Chondrocyte (in vitro differentiated cells): ENCODE results near the gene PKIB. TPM values are rescaled to one million over a fixed set of nuclear protein-coding genes. Genes with fewer than 3 reads are reported as not detected.
A peak's percentile ranks its signal among the peaks of the same experiment; 100 is the strongest.

Source experiments
- DNase-seq: peaks from one replicate; pipeline ENCODE4 v3.0.0; 2021; ENCODE audit warnings: mixed read lengths, low spot score
- H3K27ac Mint-ChIP-seq: one replicate; pipeline ENCODE4 v1.8.0; 2021; ENCODE audit warnings: mild to moderate bottlenecking, moderate library complexity, mixed read lengths; ENCODE audit not compliant: unreplicated experiment
- H3K27me3 Mint-ChIP-seq: 2 replicates; pipeline ENCODE4 v1.8.0; 2021; ENCODE audit warnings: low read depth, mixed read lengths
- H3K36me3 Mint-ChIP-seq: 2 replicates; pipeline ENCODE4 v1.8.0; 2021; ENCODE audit warnings: low read depth, mixed read lengths
- H3K4me1 Mint-ChIP-seq: 2 replicates; pipeline ENCODE4 v1.8.0; 2021; ENCODE audit warnings: low read depth, mild to moderate bottlenecking, mixed read lengths
- H3K4me3 Mint-ChIP-seq: one replicate; pipeline ENCODE4 v1.8.0; 2021; ENCODE audit warnings: mild to moderate bottlenecking, moderate library complexity, mixed read lengths; ENCODE audit not compliant: unreplicated experiment
- H3K9me3 Mint-ChIP-seq: 2 replicates; pipeline ENCODE4 v1.8.0; 2021; ENCODE audit warnings: low read depth, mixed read lengths
- total RNA-seq: library from RNA; stranded (reverse); gene quantifications from 3 replicates; pipeline ENCODE4 v1.2.1, GENCODE V29; 2021
- TF ChIP-seq, protein P1 (sequence below): fragments of 200-600 bp; sonication (generic); IDR thresholded peaks from 2 replicates; pipeline ENCODE4 v1.5.0; 2021; ENCODE audit warnings: antibody characterized with exemption, mild to moderate bottlenecking, moderate library complexity

Gene PKIB
- total RNA-seq, 1 donor from 2014 or later = 44.3 TPM

GRCh38 chr6:122704066-122704465, 93.9 kb downstream of the PKIB start:
- Mint-ChIP-seq H3K4me1 (peaks cover 5% of the 10 kb centered on the region), H3K9me3 (peaks cover 2% of the 10 kb centered on the region), H3K27me3 (no peaks in the 10 kb centered on the region), H3K27ac (no peak overlapping the region), H3K36me3 (no peaks in the 10 kb centered on the region), H3K4me3 (no peak overlapping the region)
- DNase-seq = no peak
- TF ChIP-seq, protein P1, sequence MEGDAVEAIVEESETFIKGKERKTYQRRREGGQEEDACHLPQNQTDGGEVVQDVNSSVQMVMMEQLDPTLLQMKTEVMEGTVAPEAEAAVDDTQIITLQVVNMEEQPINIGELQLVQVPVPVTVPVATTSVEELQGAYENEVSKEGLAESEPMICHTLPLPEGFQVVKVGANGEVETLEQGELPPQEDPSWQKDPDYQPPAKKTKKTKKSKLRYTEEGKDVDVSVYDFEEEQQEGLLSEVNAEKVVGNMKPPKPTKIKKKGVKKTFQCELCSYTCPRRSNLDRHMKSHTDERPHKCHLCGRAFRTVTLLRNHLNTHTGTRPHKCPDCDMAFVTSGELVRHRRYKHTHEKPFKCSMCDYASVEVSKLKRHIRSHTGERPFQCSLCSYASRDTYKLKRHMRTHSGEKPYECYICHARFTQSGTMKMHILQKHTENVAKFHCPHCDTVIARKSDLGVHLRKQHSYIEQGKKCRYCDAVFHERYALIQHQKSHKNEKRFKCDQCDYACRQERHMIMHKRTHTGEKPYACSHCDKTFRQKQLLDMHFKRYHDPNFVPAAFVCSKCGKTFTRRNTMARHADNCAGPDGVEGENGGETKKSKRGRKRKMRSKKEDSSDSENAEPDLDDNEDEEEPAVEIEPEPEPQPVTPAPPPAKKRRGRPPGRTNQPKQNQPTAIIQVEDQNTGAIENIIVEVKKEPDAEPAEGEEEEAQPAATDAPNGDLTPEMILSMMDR = no peak

DNA sequence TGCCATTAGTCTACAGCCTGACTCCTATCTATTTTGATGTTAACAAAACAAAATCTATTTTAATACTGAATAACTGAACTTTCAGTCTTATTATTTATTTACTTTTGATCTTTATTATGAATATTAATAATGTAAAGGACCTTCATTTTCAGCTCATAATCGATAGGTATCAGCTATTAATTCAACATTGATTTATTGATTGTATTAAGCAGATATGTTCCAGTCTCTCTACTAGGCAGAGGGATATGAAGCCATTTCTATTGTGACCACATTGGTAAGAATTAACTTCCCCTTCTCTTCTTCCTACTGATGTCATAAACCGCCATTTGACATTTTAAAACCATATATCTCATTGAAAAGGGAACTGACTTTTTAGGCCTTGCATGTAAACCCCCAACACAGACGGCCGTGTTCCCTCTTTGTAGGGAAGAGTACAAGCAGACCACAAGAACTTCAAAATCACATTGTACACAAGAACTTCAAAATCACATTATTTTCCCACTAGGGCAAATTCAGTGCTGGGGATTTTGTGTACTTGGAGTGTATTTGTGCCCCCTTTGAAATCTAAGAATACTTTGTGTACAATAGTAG, 99.8 kb downstream of the PKIB start:
- H3K9me3 Mint-ChIP-seq = no peaks in the 10 kb centered on the region

GRCh38 chr6:122710908-122711635, 100.9 kb downstream of the PKIB start:
- Mint-ChIP-seq H3K36me3 (no peaks in the 10 kb centered on the region), H3K9me3 (no peaks in the 10 kb centered on the region), H3K4me1 (peaks cover 28% of the 10 kb centered on the region), H3K4me3 (no peak overlapping the region), H3K27ac (no peak overlapping the region), H3K27me3 (no peaks in the 10 kb centered on the region)
- DNase-seq = no peak
- TF ChIP-seq, protein P1 = no peak

More for the DNA sequence above, 99.8 kb downstream of the PKIB start:
- Mint-ChIP-seq H3K27ac (no peak overlapping the region), H3K36me3 (no peaks in the 10 kb centered on the region), H3K27me3 (no peaks in the 10 kb centered on the region), H3K4me3 (no peak overlapping the region), H3K4me1 (peaks cover 28% of the 10 kb centered on the region)
- TF ChIP-seq, protein P1 = no peak
- DNase-seq = no peak

DNA sequence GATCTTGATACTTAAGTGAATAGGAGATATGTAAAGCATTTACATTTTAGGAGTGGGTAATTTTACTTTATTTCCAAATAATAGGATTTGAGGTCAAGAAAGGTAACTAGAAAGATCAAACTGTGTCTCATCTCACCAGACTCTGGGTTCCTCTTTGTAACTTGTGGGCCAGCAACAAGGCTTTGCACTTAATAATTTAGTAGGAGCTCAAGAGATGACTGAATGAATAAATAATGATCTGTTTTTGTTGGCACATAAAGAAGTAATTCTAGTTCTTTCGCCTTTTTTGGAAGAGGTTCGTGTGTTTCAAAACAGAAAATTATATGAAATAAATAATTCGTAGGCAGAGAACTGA, 101.9 kb downstream of the PKIB start:
- Mint-ChIP-seq H3K36me3 (no peaks in the 10 kb centered on the region), H3K27ac (peak overlapping the region; percentile 7), H3K4me1 (peaks cover 32% of the 10 kb centered on the region), H3K4me3 (no peak overlapping the region), H3K9me3 (no peaks in the 10 kb centered on the region), H3K27me3 (no peaks in the 10 kb centered on the region)
- DNase-seq = no peak
- TF ChIP-seq, protein P1 = no peak

DNA sequence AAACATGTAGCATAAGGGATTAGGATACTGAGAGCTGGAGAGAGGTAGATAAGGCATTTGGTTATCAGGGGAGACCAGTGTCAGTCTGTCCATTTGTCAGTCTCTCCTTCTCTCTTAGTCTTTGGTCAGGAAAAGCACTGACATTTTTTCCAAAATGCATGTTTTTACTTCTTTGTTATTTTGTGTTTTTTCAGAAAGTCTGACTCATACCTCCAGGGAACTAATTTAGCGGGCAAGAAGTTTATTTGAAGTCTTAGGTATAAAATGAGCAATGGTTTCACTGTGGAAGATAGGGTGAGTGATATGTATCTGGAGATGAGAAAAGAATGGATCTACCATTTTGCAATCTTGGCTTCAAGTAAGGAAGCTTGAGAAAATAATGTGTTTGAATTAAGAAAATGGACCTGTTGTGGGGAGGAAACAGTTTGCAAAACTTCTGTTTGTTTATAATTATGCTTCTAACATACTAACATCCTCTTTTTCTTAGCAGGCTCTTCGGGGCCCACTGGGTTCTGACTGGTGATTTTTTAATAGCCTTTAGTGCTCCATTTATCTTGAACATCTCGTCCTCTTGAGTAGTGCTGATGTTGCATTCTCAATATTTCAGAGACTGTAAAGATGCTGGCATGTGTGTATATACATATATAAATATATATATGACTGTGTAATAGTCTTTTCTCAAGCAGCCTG, 102.4 kb downstream of the PKIB start:
- Mint-ChIP-seq H3K4me1 (peaks cover 38% of the 10 kb centered on the region), H3K9me3 (no peaks in the 10 kb centered on the region), H3K27me3 (no peaks in the 10 kb centered on the region), H3K27ac (peak overlapping the region; percentile 7), H3K4me3 (no peak overlapping the region), H3K36me3 (no peaks in the 10 kb centered on the region)
- DNase-seq = no peak
- TF ChIP-seq, protein P1 = no peak
